HEK293T (cell line): ENCODE data around the gene KANSL1.

Experiments used
- CTCF ChIA-PET: fragments of 350-600 bp; formaldehyde crosslinking; extraction: SDS; loops from one replicate; lab custom pipeline; 2021; ENCODE audit warnings: antibody characterized with exemption, inconsistent platforms; lab: Yijun Ruan, JAX
- POLR2A ChIA-PET: fragments of 350-600 bp; formaldehyde crosslinking; extraction: SDS; loops from one replicate; lab custom pipeline; 2020; ENCODE audit warnings: antibody characterized with exemption, inconsistent platforms; lab: Yijun Ruan, JAX
- DNase-seq: peaks from one replicate; pipeline ENCODE4 v3.0.0; 2012; ENCODE audit warnings: mixed read lengths; ENCODE audit errors: extremely low spot score
- ARNT ChIP-seq: fragments of 450-650 bp; IDR thresholded peaks from 2 replicates; pipeline ENCODE4 v1.6.1; 2017; ENCODE audit warnings: mild to moderate bottlenecking
- BHLHE40 ChIP-seq: fragments of 450-650 bp; IDR thresholded peaks from 2 replicates; pipeline ENCODE4 v1.6.1; 2016; ENCODE audit warnings: mild to moderate bottlenecking, moderate library complexity, borderline replicate concordance
- CTBP1 ChIP-seq: fragments of 450-650 bp; IDR thresholded peaks from 2 replicates; pipeline ENCODE4 v1.6.1; 2016; ENCODE audit warnings: borderline replicate concordance
- ELF4 ChIP-seq: fragments of 450-650 bp; IDR thresholded peaks from 2 replicates; pipeline ENCODE4 v1.6.1; 2017; ENCODE audit warnings: antibody characterized with exemption
- FOXA1 ChIP-seq: fragments of 450-650 bp; IDR thresholded peaks from 2 replicates; pipeline ENCODE4 v1.6.1; 2016; ENCODE audit warnings: mild to moderate bottlenecking
- FOXK2 ChIP-seq: fragments of 450-650 bp; IDR thresholded peaks from 2 replicates; pipeline ENCODE4 v1.6.1; 2016; ENCODE audit warnings: mild to moderate bottlenecking
- FOXM1 ChIP-seq: fragments of 450-650 bp; IDR thresholded peaks from 2 replicates; pipeline ENCODE4 v1.6.1; 2017; ENCODE audit warnings: mild to moderate bottlenecking, borderline replicate concordance
- HDGF ChIP-seq: fragments of 450-650 bp; IDR thresholded peaks from 2 replicates; pipeline ENCODE4 v1.6.1; 2017; ENCODE audit warnings: antibody characterized with exemption, borderline replicate concordance
- L3MBTL2 ChIP-seq: fragments of 450-650 bp; conservative IDR thresholded peaks from 2 replicates; pipeline ENCODE4 v1.6.1; 2016; ENCODE audit warnings: mild to moderate bottlenecking
- LEF1 ChIP-seq: fragments of 450-650 bp; IDR thresholded peaks from 2 replicates; pipeline ENCODE4 v1.6.1; 2017; ENCODE audit warnings: mild to moderate bottlenecking, borderline replicate concordance
- NFRKB ChIP-seq: fragments of 450-650 bp; IDR thresholded peaks from 2 replicates; pipeline ENCODE4 v1.6.1; 2016; ENCODE audit warnings: mild to moderate bottlenecking, moderate library complexity
- SP1 ChIP-seq: fragments of 450-650 bp; IDR thresholded peaks from 2 replicates; pipeline ENCODE4 v1.6.1; 2017
- SUZ12 ChIP-seq: fragments of 450-650 bp; IDR thresholded peaks from 2 replicates; pipeline ENCODE4 v1.6.1; 2016; ENCODE audit warnings: mild to moderate bottlenecking
- TARDBP ChIP-seq: fragments of 450-650 bp; IDR thresholded peaks from 2 replicates; pipeline ENCODE4 v1.6.1; 2016
- ZNF384 ChIP-seq: fragments of 450-650 bp; IDR thresholded peaks from 2 replicates; pipeline ENCODE4 v1.6.1; 2016
- TF ChIP-seq, protein P1 (sequence below): fragments of 450-650 bp; IDR thresholded peaks from 2 replicates; pipeline ENCODE4 v1.6.1; 2016

Gene KANSL1

DNA sequence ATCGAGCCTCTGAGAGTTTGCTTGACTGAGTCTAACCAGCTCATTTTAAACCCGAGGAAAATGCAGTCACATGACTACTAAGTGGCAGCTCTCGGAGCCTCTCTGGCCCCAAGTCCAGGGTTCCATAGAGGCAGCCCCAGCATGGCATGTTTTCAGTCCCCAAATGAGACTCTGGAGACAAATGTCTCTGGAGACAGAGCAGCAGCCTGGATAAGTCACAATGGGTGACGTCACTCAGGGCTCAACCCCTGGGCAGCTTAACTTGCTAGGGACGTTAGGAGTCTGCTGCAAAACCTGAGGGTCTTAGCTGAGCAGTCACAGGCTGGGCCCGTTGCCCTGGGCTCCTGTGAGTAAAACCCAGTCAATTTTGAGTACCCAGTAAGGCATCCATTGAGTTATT is 201.1 kb downstream of the KANSL1 start:
- TF ChIP-seq SUZ12 (no peak), NFRKB (no peak), LEF1 (no peak), TARDBP (no peak), ELF4 (no peak), ZNF384 (no peak), FOXA1 (no peak), HDGF (no peak), FOXK2 (no peak), L3MBTL2 (no peak)
- TF ChIP-seq, protein P1, sequence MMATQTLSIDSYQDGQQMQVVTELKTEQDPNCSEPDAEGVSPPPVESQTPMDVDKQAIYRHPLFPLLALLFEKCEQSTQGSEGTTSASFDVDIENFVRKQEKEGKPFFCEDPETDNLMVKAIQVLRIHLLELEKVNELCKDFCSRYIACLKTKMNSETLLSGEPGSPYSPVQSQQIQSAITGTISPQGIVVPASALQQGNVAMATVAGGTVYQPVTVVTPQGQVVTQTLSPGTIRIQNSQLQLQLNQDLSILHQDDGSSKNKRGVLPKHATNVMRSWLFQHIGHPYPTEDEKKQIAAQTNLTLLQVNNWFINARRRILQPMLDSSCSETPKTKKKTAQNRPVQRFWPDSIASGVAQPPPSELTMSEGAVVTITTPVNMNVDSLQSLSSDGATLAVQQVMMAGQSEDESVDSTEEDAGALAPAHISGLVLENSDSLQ = no peak
- ChIA-PET POLR2A (no interaction called here), CTCF (no interaction called here)
- no peak for DNase-seq

DNA sequence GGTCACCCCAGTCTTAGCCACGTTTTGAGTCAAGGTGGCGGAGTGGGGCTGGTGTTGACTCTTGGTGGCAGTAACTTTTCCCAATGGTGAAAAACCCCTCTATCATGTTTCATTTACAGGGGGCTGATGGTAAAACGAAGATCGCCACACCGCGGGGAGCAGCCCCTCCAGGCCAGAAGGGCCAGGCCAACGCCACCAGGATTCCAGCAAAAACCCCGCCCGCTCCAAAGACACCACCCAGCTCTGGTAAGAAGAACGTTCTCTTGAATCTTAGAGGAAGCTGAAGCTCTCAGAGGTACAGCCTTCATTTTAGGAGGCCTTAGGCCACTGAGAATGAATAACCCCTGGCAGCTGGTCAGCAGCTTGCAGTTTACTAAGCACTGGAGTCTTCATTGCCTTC is 201.9 kb downstream of the KANSL1 start:
- no peak for DNase-seq
- POLR2A ChIA-PET = no interaction called here
- TF ChIP-seq ZNF384 (no peak), BHLHE40 (no peak), L3MBTL2 (no peak), ARNT (no peak), TARDBP (no peak), ELF4 (no peak), LEF1 (no peak), FOXM1 (no peak), SP1 (no peak), SUZ12 (no peak), CTBP1 (no peak), FOXA1 (no peak), HDGF (no peak), FOXK2 (no peak), NFRKB (no peak)
- TF ChIP-seq, protein P1 = no peak
- CTCF ChIA-PET = interaction anchor here (1.2 to 1.4 kb wide), 2 partner anchors 9 to 20 kb away, joined by 4 read pairs; no protein-coding TSS in a partner anchor

DNA sequence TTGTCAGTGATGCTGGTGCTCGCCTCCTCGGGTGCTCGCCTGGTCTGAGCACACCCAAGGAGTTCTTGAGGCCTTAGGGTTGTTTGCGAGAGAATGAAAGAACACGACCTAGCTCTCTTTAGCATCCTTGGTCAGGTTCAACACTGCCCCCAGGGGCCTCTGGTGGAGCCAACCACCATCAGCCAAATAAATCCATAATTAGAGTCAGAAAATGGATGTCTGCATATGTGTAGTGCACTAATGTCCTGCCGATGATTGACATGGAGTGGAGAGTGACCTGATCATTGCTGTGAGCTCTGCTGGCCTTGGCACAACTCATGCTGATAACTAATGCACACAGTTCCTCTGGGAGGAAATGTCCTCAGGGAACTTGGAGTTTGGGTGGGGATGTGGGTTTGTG is 202.3 kb downstream of the KANSL1 start:
- TF ChIP-seq HDGF (no peak), CTBP1 (no peak), FOXM1 (no peak), L3MBTL2 (no peak), ZNF384 (no peak), SUZ12 (no peak), LEF1 (no peak), ELF4 (no peak), NFRKB (no peak), ARNT (no peak), TARDBP (no peak)
- TF ChIP-seq, protein P1 = no peak
- POLR2A ChIA-PET = no interaction called here
- no peak for DNase-seq
- CTCF ChIA-PET = interaction anchor here (0.6 to 1.4 kb wide), 6 partner anchors 9 to 1768 kb away, joined by 3 to 5 read pairs (median 4); no protein-coding TSS in a partner anchor

DNA sequence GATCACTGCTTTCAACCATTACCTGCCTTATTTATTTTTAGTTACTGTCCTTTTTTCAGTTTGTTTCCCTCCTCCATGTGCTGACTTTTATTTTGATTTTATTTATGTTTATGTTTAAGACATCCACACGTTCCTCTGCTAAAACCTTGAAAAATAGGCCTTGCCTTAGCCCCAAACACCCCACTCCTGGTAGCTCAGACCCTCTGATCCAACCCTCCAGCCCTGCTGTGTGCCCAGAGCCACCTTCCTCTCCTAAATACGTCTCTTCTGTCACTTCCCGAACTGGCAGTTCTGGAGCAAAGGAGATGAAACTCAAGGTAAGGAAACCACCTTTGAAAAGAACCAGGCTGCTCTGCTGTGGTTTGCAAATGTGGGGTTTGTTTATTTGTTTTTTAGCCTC is 203.5 kb downstream of the KANSL1 start:
- CTCF ChIA-PET = interaction anchor here (1.3 kb wide), 1 partner anchor 43 kb away, joined by 3 read pairs; no protein-coding TSS in a partner anchor
- POLR2A ChIA-PET = no interaction called here
- TF ChIP-seq NFRKB (no peak), HDGF (no peak), ZNF384 (no peak), CTBP1 (no peak), LEF1 (no peak), SP1 (no peak), TARDBP (no peak), ELF4 (no peak), ARNT (no peak), FOXK2 (no peak), FOXM1 (no peak)
- TF ChIP-seq, protein P1 = no peak
- no peak for DNase-seq

DNA sequence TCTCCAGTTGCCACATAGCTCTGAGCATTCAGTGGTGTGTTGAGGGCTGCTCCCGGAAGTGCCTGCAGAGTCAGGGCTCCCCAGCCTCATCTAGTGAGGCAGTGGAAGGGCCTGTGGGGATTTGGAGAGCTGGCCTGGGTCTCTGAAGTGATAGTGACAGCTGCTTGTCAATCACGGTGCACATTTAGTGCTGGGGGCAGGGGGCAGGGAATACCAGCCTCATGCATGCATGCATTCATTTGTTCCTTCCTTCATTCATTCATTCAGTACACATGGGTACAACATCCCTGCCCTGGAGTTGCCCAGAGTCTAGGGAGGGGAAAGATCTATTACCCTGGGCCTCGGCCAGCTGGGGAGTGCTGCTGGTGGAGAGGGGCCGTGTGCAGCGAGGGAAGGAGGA is 205.5 kb downstream of the KANSL1 start:
- ChIA-PET POLR2A (no interaction called here), CTCF (no interaction called here)
- TF ChIP-seq NFRKB (no peak), BHLHE40 (no peak), FOXK2 (no peak), FOXA1 (no peak), SUZ12 (no peak), L3MBTL2 (no peak), LEF1 (no peak)
- TF ChIP-seq, protein P1 = no peak
- DNase-seq = no peak

DNA sequence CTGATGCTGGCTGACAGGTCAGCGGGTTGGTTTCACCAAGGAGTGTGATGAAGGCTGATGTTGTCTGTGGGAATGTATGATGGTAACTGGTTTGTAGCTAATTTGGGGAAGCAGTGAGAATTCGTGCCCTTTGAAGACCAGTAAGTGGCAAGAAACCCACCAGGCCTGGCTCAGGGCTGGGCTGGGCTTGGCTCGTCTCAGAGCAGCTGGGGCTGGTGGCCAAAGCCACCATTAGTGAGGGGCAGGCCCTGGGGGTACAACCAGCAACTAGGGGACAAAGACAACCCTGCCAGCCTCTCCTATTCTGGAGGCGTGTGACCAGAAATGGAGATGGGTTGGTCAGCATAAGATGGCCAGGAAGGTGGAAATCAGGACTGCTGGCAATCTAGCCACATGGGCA is 207.2 kb downstream of the KANSL1 start:
- ChIA-PET CTCF (no interaction called here), POLR2A (no interaction called here)
- TF ChIP-seq CTBP1 = no peak
- TF ChIP-seq L3MBTL2 = no peak
- DNase-seq = no peak
